Activated T-helper 1 cell treated with anti-CD3 and anti-CD28 coated beads, Interleukin-12 subunit alpha, Interleukin-12 subunit beta, Interleukin-2, Interleukin-4 antibody, amounts not matched to agents 30 ng/mL and 10 ng/mL and 1 ng/mL, durations not matched to agents 14 hours and 24 hours and 36 hours (primary cell): ENCODE measurements around the gene CLSTN2. TPM values are rescaled to one million over a fixed set of nuclear protein-coding genes. Genes with fewer than 3 reads are reported as not detected.
"Not testable (repeated sequence)": the region's sequence is repeated elsewhere in the genome, so short reads cannot be mapped to it uniquely, and the experiment has no call there.

ENCODE experiments used
- DNase-seq: peaks from one replicate; pipeline ENCODE4 v3.0.0; 2021; ENCODE audit warnings: low spot score
- H3K27ac Mint-ChIP-seq: one replicate; pipeline ENCODE4 v1.8.0; 2021; ENCODE audit warnings: mild to moderate bottlenecking, mixed read lengths
- H3K27me3 Mint-ChIP-seq: one replicate; pipeline ENCODE4 v1.8.0; 2022; ENCODE audit warnings: mild to moderate bottlenecking, moderate library complexity, mixed read lengths; ENCODE audit not compliant: insufficient read depth
- H3K36me3 Mint-ChIP-seq: one replicate; pipeline ENCODE4 v1.8.0; 2021; ENCODE audit warnings: low read depth, mixed read lengths
- H3K4me1 Mint-ChIP-seq: one replicate; pipeline ENCODE4 v1.8.0; 2021; ENCODE audit warnings: low read depth, mixed read lengths
- H3K4me3 Mint-ChIP-seq: one replicate; pipeline ENCODE4 v1.8.0; 2021; ENCODE audit warnings: mild to moderate bottlenecking, moderate library complexity, mixed read lengths
- H3K9me3 Mint-ChIP-seq: one replicate; pipeline ENCODE4 v1.8.0; 2021; ENCODE audit warnings: mixed read lengths
- intact Hi-C: fragments of 100-400 bp; cut with micrococcal nuclease; formaldehyde crosslinking; loops from one replicate; pipeline ENCODE4 v1.15.1; 2024
- total RNA-seq: library from RNA; stranded (reverse); gene quantifications from 2 replicates; pipeline ENCODE4 v1.2.3, GENCODE V29; 2022

The CLSTN2 gene
- total RNA-seq, 1 donor from 2014 or later, result not detected

DNA sequence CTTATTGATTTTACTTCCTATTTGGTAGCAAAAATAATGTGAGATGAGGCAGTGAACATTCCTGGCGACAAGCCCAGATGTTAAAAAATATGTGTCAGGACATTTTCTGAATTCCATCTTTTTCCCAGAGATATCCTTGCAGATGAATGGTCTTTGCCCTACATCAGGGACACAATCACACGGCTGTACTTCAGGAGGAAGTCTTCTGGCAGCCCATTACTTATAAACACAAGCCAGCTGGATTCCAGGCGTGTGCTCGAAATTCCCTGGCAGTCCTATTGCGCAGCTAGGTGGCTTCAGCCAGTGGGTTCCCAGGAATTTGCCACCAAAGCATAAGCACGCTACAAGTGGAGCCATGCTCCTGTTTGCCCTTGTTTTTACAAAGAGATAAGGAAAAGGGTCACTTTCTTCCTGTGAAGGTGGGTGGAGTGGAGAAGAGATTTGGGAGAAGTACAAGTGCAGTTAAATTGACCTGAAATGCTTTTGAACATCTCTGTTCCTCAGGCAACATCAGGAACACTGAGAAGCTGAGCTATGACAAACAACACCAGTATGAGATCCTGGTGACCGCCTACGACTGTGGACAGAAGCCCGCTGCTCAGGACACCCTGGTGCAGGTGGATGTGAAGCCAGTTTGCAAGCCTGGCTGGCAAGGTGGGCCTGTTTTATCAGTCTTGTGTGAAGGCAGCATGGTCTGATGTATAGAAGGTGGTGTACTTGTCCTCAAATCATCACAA lies 485.8 kb downstream of the CLSTN2 start:
- DNase-seq, result no peak
- Mint-ChIP-seq H3K4me1 (no peaks in the 10 kb centered on the region), H3K4me3 (no peak overlapping the region), H3K36me3 (no peaks in the 10 kb centered on the region), H3K9me3 (no peaks in the 10 kb centered on the region), H3K27me3 (no peaks in the 10 kb centered on the region), H3K27ac (no peak overlapping the region)
- intact Hi-C loops, result no loop called here

DNA sequence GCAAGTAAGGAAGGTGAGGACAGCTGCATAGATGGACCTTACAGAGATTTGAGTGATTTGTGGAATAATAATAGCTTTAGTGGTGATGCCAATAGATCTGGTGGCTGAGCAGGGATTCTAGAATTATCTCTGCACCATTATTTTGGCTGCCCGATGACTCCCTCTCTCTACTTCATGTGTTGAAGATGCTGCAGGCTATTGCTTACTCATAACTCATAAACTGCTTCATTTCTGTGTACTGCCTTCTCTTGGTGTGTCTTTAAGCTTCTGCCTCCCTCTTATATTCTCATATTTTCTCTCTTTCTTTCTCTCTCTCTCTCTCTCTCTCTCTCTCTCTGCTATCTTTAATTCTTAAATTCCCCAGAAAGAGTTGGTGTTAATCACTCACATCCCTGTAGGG lies 486.9 kb downstream of the CLSTN2 start:
- Mint-ChIP-seq H3K4me3 (no peak overlapping the region), H3K9me3 (no peaks in the 10 kb centered on the region), H3K27me3 (no peaks in the 10 kb centered on the region), H3K4me1 (no peaks in the 10 kb centered on the region), H3K27ac (no peak overlapping the region), H3K36me3 (no peaks in the 10 kb centered on the region)
- intact Hi-C loops, result no loop called here
- no peak for DNase-seq

DNA sequence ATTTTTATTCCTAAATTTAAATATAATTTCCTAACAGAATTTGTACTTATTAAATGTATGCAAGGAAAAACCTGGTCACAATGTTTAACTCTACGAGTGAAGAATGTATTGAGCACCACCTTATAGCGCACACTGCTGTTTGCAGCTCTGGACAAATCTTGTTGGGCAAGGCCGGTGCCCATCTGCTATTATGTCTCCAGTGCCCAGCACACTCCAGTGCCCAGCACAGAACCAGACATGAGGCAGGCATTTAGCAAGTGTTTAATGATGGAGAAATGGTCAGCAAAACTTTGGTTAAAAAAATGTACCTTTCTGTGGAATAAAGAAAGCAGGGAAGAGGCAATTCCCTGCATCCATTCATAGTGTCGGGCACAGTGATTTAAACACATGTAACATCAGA lies 488.2 kb downstream of the CLSTN2 start:
- intact Hi-C loops, result no loop called here
- Mint-ChIP-seq H3K36me3 (no peaks in the 10 kb centered on the region), H3K9me3 (no peaks in the 10 kb centered on the region), H3K4me3 (no peak overlapping the region), H3K27ac (no peak overlapping the region), H3K27me3 (no peaks in the 10 kb centered on the region), H3K4me1 (no peaks in the 10 kb centered on the region)
- DNase-seq, result no peak

DNA sequence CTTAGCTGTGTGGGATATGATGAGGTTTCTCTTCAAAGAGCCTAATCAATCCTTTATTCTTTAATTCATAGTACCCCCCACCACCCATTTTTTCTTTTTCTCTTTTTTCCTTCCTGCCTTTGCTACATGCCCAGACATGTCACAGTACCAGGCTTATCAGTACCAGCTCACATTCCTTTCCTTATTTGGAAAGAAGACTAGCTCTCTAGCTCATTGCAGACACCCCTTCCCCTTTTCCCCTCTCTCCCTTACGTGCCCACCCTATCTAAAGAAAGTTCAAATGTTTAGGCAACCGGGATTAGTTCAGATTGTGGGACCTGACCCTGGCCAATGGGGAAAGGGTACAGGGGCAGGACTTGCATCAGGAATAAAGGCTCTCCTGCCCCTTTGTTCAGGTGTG lies 488.6 kb downstream of the CLSTN2 start:
- H3K36me3 Mint-ChIP-seq, DNase-seq, H3K27ac Mint-ChIP-seq, H3K9me3 Mint-ChIP-seq, H3K4me1 Mint-ChIP-seq, H3K27me3 Mint-ChIP-seq, H3K4me3 Mint-ChIP-seq, intact Hi-C loops: not testable (repeated sequence)

DNA sequence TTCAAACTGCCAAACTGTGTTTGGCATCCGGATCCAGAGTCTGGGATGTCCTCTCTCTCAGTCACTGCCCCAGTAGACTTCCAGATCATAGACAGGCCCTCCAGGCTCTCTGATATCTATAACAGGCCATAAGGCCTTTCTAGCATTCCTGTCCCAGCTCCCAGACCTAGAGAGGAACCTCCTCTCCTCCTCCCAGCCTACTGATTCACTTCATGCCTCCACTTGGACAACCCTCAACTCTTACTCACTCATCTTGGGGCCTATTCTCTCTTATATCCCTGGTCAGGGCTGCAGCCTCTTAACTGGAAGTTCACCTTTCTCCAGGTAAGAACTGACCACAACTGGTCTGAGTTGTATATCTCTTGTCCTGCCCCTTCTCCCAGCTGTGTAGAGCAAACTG lies 489.2 kb downstream of the CLSTN2 start:
- H3K27ac Mint-ChIP-seq, result no peak overlapping the region
- H3K27me3 Mint-ChIP-seq, result no peaks in the 10 kb centered on the region
- intact Hi-C loops, result no loop called here
- no peaks in the 10 kb centered on the region for H3K4me1 Mint-ChIP-seq
- no peak for DNase-seq
- H3K9me3 Mint-ChIP-seq, result no peaks in the 10 kb centered on the region
- no peaks in the 10 kb centered on the region for H3K36me3 Mint-ChIP-seq
- H3K4me3 Mint-ChIP-seq, result no peak overlapping the region

DNA sequence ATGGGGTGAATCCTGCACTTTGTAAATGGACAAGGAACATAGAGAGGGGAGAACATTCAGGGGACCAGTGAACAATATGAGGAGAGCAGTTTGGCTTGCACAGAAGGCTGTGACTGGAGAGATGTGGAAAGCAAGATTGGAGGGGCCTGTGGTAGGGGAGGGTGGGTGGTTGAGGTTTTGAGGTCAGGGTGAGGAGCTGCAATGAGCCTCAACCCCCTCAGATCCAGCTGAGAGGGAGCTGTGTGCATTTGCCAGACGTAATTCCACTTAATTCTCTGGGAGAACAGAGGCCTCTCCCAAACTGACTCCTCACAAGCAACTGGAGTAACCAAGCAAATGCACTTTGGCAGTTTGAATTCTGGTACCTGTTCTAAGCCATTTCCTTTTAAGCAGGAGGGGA lies 489.7 kb downstream of the CLSTN2 start:
- DNase-seq, result no peak
- Mint-ChIP-seq H3K4me1 (no peaks in the 10 kb centered on the region), H3K4me3 (no peak overlapping the region), H3K27ac (no peak overlapping the region), H3K27me3 (no peaks in the 10 kb centered on the region), H3K36me3 (no peaks in the 10 kb centered on the region), H3K9me3 (no peaks in the 10 kb centered on the region)
- intact Hi-C loops, result no loop called here

DNA sequence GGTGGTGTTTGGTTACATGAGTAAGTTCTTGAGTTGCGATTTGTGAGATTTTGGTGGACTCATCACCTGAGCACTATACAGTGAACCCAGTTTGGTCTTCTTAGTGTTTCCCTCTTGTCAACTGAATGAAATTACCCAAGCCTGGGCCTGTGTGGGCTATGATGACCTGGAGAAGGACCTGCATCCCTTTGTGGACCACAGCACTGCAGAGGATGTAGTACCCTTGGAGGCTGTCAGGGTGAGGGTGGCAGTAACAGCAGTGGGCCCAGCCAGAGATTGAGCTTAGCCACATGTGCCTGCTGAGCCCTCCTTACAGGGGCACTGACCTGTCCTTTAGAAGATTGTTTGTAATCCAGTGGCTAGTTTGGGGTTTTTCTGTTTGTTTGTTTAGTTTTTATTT lies 492.8 kb downstream of the CLSTN2 start:
- H3K27me3 Mint-ChIP-seq, result peaks cover 3% of the 10 kb centered on the region
- no peak overlapping the region for H3K27ac Mint-ChIP-seq
- DNase-seq, result no peak
- H3K9me3 Mint-ChIP-seq, result no peaks in the 10 kb centered on the region
- H3K4me3 Mint-ChIP-seq, result no peak overlapping the region
- H3K36me3 Mint-ChIP-seq, result no peaks in the 10 kb centered on the region
- H3K4me1 Mint-ChIP-seq, result no peaks in the 10 kb centered on the region
- intact Hi-C loops, result no loop called here

DNA sequence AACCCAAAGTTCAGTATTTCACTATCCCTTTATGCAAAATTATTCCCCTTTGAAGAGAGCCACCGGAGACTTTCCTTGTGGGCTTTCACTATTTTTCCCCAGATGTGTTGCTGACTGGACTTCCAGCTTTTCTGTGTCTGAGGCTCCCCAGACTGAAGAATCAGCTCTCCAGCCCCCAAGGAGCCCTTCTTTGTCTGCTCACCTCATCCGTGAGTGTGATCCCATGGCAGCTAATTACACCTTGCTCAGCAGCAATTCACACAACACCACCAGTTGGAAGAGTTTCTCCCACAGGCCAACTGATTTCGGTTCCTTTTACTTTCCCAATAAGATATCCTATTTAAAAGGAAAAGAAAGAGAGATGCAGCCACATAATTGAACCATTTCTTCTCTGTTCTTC lies 493.4 kb downstream of the CLSTN2 start:
- H3K36me3 Mint-ChIP-seq, result no peaks in the 10 kb centered on the region
- H3K27ac Mint-ChIP-seq, result no peak overlapping the region
- H3K4me3 Mint-ChIP-seq, result no peak overlapping the region
- H3K27me3 Mint-ChIP-seq, result peaks cover 3% of the 10 kb centered on the region
- no peak for DNase-seq
- intact Hi-C loops, result no loop called here
- no peaks in the 10 kb centered on the region for H3K4me1 Mint-ChIP-seq
- no peaks in the 10 kb centered on the region for H3K9me3 Mint-ChIP-seq

DNA sequence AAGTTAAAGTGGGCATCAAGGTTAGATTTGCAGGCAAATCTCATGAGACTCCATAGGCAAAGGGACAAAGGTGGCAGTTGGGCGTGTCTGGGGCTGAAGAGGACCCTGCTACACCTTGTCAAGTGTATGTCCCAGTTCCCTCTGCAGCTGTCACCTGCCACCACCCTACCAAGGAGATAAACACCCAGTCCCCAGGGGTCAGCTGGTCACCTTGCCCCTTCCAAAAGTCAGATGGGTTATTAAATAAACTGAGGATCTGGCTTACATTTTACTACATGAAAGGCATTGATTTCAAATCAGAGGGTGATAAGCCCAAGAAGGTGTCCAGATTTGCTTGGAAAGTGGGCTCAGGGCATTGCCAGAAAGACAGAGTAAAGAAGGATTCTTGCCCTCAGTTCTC lies 494.8 kb downstream of the CLSTN2 start:
- Mint-ChIP-seq H3K9me3 (no peaks in the 10 kb centered on the region), H3K27ac (no peak overlapping the region), H3K4me3 (no peak overlapping the region), H3K4me1 (no peaks in the 10 kb centered on the region), H3K36me3 (no peaks in the 10 kb centered on the region), H3K27me3 (peaks cover 3% of the 10 kb centered on the region)
- intact Hi-C loops, result no loop called here
- no peak for DNase-seq

DNA sequence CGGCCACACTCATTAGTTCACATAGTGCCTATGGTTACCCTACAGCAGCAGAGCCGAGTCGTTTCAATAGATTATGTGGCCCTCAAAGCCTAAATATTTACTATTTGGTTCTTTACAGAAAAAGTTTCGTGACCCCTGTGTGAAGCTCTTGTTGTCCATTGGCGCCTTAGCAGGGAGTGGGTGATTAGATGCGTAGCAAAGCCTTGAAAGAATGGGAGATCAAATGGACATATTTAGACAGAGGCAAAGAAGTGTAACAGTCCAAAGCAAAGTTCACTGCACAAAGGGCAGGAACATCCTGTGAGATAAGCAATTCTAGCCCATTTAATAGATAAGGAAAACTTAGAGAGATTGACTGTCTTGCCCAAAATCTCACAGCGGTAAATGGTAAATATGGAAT lies 495.5 kb downstream of the CLSTN2 start:
- no peaks in the 10 kb centered on the region for H3K4me1 Mint-ChIP-seq
- no peak overlapping the region for H3K27ac Mint-ChIP-seq
- intact Hi-C loops, result no loop called here
- no peaks in the 10 kb centered on the region for H3K36me3 Mint-ChIP-seq
- H3K27me3 Mint-ChIP-seq, result peaks cover 3% of the 10 kb centered on the region
- no peak for DNase-seq
- H3K9me3 Mint-ChIP-seq, result no peaks in the 10 kb centered on the region
- no peak overlapping the region for H3K4me3 Mint-ChIP-seq

DNA sequence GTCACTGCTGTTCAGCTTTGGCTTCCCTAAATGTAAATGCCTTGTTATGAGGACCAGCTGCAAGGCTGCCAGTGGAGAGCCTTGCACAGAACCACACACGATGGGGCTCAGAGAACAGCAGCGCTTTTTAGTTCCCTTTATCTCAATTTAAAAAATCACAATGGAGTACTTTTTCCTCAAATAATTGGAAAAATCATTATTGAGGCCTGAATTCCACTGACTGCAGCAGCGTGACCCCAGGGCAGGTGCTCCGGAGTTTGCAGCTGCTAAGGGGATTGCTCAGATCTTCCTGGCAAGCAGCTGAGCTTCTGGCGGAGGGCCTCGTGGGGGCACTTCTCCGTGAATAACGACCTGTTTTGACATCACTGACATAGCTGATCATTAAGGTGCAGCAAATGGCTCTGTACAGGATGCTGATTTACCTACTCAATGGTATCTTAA lies 497.3 kb downstream of the CLSTN2 start:
- Mint-ChIP-seq H3K36me3 (no peaks in the 10 kb centered on the region), H3K27ac (no peak overlapping the region), H3K27me3 (peaks cover 3% of the 10 kb centered on the region), H3K4me3 (no peak overlapping the region), H3K9me3 (no peaks in the 10 kb centered on the region), H3K4me1 (no peaks in the 10 kb centered on the region)
- DNase-seq, result no peak
- intact Hi-C loops, result no loop called here

DNA sequence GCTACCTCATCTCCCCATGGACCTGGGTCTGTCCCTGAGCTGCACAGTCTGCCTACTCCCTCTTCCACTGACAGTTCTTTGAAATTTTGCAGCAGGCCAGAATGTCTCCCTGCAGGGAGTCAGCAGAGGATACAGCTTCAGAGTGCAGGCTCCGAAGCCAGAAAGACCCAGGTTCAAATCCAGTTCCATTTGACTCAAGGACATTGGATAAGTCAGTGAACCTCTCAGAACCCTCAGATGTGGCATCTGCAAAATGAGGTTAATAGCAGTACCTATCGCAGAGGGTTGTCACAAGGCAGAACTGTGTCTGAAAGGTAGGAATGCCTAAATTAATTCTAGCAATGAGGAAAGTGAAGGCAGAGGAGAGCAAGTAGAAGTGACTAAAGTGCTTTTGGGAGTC lies 498.4 kb downstream of the CLSTN2 start:
- Mint-ChIP-seq H3K4me1 (no peaks in the 10 kb centered on the region), H3K9me3 (no peaks in the 10 kb centered on the region), H3K27me3 (peaks cover 3% of the 10 kb centered on the region), H3K27ac (no peak overlapping the region), H3K36me3 (no peaks in the 10 kb centered on the region), H3K4me3 (no peak overlapping the region)
- intact Hi-C loops, result no loop called here
- DNase-seq, result no peak

DNA sequence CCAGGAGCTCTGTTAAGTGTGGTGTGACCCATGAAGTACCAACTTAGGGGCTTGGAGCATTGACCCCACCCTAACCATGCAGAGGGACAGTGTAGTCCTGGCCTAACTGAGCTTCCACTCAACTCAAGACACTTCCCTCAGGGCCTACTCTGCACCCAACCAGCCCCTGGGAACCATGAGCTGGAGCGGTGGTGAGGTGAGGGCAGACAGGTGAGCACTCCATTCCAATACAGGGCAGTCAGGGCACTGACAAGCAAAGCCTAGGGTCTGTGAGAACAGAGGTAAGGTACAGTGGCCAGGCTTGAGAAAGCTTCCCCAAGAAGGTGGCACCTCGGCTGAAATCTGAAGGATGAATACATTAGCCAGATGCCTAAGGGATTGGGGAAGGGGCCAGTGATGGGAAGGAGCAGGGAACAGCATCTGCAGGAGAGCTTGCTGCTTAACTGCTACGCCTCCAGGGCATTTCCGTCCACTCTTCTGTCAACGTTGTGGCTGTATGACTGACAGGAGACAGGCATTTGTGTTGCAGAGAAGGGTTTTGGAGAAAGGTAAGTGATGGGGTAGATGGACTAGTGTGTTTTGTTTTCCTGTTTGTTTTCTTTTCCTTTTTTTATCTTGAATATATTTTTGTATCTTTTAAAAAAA lies 499.4 kb downstream of the CLSTN2 start:
- peaks cover 3% of the 10 kb centered on the region for H3K27me3 Mint-ChIP-seq
- H3K27ac Mint-ChIP-seq, result no peak overlapping the region
- H3K9me3 Mint-ChIP-seq, result no peaks in the 10 kb centered on the region
- no peak for DNase-seq
- no peaks in the 10 kb centered on the region for H3K4me1 Mint-ChIP-seq
- H3K4me3 Mint-ChIP-seq, result no peak overlapping the region
- intact Hi-C loops, result no loop called here
- no peaks in the 10 kb centered on the region for H3K36me3 Mint-ChIP-seq

DNA sequence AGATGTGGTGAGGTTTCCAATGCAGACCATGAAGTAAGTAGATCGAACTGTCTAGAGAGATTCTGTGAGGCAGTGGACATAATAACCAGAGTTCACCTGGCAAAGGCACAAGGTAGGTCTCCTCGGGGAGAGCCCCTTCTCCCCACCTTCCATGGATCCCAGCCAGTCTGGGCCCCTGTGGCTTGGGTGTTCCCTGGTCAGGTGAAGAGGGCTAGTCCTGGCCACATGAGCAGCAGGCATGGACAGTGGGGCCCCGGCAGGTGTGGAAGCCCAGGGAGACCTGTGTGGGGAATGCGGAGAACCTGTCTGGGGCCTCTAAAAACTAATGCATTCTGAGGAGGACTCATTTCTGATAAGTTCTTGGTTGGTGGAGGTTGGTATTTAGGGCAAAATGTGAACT lies 501.4 kb downstream of the CLSTN2 start:
- intact Hi-C loops, result no loop called here
- Mint-ChIP-seq H3K4me1 (no peaks in the 10 kb centered on the region), H3K4me3 (no peak overlapping the region), H3K9me3 (no peaks in the 10 kb centered on the region), H3K27ac (no peak overlapping the region), H3K36me3 (no peaks in the 10 kb centered on the region), H3K27me3 (no peaks in the 10 kb centered on the region)
- no peak for DNase-seq
